DMS53 (cell line): ENCODE data around the gene CCDC136.

ENCODE experiments used
- DNase-seq: peaks from one replicate; lab custom pipeline; 2025; lab: John Stamatoyannopoulos, UW

CCDC136 gene

DNA sequence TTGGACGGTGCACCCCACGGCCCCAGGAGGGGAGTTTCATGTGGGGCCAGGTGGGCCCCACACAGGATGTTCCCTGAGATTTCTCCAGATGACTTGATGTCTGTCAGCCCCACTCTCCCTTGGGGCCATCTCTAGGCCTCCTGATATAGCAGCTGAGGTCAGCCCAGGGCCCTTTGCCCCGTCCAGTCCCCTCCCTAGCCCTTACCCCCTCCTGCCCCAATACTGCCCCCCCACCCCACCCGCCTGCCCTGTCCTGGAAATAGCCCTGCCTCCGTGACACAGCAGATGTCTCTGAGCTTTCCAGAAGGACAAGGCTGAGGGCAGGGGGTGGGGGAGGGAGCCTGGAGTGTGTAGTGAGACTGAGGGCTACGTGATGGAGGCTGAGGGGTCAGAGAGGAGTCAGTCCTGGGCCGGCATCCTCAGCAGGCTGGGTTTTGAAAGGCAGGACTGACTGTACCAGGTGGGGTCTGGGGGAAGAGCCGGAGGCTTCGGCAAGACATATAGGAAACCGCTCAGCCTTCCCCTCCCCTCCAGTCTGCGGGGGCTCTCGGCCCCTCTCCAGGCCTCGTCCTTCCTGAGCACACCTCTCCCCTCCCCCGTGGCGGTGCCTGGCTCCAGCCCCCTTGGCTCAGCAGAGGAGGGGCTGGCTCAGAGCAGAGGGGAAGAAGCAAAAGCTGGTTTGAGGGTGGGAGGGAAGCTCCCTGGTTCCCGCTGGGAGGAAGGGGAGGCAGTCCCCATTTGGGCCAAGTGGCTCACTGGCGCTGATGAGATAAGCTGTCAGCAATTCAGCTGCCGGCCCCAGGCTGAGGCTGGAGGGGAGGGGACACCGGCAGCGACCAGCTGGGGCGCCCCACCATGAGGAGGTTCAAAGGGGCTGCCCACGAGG lies 40.5 kb downstream of the CCDC136 start:
- DNase-seq: peak; percentile 29

DNA sequence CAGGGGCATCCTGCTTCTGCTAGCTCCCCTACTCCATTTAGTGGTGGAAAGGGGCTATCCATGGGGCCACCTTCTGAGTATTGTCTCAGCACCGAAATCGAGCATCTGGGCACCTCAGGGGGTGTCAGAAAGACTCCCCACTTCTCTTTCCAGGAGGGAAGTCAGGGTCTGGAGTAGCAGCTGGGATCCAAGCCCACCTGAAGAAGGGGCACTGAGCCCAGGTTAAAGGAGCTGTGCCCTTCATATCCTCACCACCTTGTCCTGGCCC lies 41.0 kb downstream of the CCDC136 start:
- DNase-seq: no peak

DNA sequence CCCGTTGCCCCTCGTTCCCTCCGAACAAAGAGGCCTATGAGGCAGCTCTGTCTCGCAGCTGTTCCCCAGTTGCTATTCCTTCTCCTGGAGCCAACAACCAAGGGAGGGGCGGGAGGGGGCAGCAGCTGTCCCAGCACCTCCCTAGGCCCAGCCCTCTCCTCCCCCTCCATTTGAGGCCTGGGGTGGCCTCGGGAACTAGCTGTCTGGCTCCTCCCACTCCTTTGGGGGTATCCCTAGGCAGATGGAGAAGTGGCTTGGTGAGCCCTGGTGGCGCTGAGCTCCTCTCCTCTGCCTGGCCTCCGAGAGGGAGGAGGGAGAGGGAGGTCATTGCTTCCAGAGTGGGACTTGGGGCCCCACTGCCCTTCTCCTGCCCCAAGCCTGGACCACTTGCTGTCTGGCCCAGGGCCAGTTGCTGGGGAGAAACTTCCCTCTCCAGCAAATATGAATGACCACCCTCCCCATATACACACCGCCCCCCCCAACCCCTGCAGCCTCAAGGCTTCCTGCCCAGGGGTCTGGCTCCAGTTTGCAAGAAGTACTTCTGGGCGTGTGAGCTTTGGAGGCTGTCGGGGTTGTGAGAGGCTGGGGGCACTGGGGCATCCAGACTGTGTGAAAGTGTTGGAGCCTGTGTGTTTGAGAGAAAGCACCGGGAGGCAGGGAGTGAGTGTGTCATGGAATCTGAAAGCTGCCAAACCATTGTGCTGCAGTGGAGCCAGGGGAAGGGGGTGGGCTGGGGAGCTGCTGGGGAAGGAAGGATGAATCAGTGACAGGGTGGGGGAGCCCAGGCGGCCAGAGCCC lies 41.6 kb downstream of the CCDC136 start:
- DNase-seq: no peak

DNA sequence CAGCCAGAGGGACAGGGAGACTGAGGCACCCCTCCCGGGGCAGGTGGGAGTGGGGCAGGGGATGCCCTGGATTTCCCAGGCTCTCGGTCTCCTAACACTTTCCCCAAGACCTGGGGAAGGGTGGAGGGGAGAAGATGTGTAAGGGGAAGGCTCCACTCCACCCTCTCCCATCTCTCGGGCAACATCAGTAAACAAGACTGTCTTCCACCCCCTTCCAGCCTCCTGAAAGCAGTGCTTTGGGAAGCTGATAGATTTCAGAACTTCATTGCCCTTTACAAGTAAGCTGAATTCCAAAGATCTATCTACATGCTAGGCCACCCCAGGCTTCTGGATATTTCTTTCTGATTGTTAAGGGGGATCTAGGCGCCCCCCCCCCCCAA lies 42.2 kb downstream of the CCDC136 start:
- DNase-seq: no peak

DNA sequence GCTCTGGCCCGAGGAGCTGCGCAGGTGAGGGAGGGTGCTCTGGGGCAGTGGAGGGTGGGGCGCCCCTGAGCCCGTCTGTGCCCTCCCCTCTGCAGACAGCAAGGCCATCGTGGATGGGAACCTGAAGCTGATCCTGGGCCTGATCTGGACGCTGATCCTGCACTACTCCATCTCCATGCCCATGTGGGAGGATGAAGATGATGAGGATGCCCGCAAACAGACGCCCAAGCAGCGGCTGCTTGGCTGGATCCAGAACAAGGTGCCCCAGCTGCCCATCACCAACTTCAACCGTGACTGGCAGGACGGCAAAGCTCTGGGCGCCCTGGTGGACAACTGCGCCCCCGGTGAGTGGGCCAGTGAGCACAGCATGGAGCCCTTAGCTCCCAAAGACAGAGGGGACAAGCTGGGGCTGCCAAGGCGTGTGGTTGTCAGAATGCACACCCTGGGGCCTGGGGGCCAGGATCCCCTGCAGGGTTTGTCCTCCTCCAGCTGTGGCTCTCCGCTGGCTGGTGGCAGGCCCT lies 43.5 kb downstream of the CCDC136 start:
- no peak for DNase-seq

DNA sequence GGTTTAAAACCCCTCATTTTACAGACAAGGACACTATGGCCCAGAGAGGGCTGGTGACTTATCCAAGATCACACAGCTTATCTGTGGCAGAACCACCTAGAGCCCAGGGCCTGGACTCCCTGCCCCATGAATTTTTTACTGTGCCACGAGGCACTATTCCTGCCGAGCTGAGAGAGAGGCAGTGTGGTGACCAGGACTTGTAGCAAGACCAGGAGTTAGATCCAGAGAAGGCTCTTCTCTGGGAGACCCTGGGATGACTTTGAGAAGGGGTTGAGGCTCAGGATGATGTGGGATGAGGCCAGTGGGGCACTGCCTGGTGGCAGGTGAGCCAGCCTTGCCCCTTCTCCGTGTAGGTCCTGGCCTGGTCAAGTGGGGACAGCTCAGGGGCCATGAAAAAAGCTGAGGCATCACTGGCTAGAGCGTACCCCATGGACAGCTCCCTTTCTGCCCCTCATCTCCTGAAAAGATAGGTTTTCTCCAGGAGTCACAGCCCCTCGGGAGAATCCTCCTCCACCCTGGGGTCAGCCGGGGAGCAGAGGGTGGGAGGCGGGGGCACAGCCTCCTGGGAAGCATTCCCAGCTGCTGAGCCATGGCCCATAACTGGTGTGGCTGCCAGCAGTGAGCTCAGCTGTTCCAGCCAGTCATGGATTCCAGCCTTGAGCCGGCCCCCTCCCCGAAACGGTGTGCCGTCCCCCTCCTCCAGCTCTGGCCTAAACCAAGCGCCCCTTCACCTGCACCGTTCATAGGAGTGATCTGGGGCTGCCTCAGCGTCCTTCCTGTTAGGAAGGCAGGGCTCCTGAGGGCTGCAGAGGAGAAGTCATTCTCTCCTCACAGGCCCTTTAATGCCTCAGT lies 44.2 kb downstream of the CCDC136 start:
- no peak for DNase-seq

DNA sequence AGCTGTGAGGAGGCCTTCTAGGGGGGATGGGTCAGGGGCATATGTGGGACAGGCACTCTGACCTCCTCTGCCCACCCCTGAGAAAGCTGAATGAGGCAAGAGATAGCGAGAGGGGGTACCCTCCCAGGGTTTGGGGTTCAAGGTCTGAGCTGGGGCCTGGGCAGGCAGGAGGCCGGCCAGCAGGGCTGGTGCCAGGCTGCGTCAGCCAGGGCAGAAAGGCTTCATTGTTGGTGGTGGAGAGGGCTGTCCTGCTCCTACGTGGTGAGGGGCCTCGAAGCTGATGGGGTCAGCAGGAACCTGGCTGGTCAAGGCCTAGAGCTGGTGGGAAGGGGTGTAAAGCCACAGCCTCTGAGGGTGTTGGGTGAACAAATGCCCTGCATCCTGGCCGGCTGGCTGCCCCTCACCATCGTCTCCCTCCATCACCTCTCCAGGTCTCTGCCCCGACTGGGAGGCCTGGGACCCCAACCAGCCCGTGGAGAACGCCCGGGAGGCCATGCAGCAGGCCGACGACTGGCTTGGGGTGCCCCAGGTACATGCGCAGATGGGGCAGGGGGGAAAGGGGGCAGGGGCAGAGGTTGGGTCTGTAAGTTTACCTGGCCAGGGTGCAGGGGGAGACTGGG lies 45.1 kb downstream of the CCDC136 start:
- DNase-seq: no peak

DNA sequence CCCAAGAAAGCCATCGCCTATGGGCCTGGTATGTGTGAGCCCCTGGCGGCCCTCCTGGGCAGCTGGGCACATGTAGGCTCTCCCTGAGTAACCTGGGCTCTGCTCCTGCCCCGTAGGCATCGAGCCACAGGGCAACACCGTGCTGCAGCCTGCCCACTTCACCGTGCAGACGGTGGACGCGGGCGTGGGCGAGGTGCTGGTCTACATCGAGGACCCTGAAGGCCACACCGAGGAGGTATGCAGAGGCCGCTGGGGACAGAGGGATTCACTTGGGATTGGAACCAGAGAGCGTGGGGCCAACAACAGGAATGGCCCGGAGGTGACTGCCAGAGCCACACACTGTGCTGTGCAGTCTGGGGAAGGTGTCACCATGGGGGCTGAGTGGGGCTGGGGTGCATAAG lies 45.8 kb downstream of the CCDC136 start:
- DNase-seq: no peak

DNA sequence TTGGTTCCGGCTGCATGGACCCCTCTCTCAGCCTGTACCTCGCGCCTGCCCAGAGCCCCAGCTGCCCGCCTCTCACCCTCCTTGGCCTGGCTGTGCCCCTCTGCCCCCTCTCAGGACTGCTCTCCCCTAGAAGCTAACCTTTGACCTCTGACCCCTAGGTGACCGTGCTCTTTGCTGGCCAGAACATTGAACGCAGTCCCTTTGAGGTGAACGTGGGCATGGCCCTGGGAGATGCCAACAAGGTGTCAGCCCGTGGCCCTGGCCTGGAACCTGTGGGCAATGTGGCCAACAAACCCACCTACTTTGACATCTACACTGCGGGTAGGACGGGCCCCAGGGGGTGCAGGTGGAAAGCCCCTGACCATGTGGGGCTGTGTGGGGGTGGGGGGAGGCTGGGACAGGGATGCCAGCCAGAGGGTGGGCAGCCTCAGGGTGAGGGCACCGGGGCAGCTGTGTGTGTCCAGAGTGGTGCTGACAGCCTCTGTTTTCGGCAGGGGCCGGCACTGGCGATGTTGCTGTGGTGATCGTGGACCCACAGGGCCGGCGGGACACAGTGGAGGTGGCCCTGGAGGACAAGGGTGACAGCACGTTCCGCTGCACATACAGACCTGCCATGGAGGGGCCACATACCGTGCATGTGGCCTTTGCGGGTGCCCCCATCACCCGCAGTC lies 46.5 kb downstream of the CCDC136 start:
- DNase-seq: no peak

DNA sequence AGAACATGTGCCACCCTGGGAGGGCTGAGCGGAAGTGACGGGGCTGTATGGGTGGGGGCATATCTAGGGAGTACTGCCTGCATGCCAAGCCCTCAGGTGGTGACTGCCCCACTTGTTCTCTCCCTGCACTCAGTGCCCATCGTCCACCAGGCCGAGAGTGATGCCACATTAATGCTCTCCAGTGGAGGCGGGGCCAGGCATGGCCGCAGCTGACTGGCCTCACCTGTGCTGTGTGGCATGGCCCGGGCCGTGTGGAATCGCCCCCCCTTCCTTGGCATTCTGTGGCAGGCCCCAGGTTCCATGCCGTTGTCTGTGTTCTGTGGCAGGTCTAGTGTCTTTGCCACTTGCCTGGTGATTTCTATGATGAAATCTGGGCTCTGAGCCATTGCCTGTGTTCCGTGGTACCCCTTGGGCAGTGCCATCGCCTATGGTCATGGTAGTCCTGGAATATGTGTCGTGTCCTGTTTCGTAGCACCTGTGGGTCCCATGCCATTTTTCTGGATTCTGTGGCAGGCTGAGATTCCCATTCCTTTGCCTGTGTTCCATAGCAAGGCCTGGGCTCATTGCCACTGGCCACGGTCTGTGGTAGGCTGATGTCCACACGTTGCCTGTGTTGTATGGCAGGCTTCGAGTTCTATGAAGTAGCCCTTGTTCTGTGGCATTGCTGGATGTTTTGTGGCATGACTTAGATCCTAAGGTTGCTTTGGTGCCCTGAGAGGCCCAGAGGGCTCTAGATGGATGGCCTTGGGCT lies 47.4 kb downstream of the CCDC136 start:
- DNase-seq: no peak

DNA sequence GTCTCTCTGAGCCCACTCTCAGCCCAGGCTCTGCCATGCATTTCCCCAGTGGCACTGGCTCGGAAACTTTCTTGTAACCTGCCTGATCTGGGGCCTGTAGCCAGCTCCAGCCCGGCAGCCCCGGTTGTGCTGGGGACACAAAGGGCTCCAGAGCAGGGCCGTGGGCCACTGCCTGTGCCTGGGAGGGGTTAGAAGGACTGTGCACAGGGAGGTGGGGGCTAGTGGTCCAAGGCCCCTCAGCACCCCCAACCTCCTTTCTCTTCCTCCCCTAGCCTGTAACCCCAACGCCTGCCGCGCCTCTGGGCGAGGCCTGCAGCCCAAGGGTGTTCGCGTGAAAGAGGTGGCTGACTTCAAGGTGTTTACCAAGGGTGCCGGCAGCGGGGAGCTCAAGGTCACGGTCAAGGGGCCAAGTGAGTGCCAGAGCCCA lies 48.0 kb downstream of the CCDC136 start:
- no peak for DNase-seq

DNA sequence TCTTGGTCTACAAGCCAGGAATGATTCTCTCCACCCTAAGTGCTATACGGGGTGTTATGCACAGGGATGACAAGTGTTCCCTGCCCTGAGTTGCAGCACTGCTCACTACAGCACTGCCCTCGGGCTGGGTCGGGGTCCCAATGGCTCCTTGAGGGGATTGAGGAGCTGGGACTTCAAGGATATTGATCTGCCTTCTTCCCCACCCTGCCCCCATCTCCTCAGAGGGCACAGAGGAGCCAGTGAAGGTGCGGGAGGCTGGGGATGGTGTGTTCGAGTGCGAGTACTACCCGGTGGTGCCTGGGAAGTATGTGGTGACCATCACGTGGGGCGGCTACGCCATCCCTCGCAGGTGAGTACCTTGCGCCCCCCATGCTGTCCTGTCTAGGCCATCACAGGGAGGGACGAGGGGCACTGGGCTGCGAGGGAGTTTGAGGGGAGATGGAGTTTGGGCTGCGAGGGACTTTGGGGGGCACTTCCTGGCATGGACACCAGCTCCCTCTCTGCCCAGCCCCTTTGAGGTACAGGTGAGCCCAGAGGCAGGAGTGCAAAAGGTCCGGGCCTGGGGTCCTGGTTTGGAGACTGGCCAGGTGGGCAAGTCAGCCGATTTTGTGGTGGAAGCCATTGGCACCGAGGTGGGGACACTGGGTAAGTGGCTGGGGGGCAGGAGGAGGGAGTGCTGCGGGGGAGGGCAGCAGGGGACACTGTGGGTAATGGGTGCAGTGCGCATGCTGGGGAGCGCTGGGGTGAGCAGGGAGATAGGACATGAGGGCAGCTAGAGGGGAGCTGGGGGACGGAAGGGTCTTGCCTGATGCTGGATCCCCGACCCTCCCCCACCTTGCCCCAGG lies 48.8 kb downstream of the CCDC136 start:
- DNase-seq: no peak

DNA sequence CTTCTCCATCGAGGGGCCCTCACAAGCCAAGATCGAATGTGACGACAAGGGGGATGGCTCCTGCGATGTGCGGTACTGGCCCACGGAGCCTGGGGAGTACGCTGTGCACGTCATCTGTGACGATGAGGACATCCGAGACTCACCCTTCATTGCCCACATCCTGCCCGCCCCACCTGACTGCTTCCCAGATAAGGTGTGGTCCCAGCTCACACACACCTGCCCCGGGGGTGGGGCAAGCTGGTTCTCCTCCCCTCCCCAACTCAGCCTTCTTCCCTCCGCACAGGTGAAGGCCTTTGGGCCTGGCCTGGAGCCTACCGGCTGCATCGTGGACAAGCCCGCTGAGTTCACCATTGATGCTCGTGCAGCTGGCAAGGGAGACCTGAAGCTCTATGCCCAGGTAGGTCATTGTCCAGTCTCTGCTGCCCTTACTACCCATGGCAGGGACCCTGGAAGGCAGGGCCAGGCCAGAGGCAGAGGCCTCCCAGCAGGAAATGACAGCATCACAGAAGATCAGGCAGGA lies 49.5 kb downstream of the CCDC136 start:
- peak; percentile 57 for DNase-seq

DNA sequence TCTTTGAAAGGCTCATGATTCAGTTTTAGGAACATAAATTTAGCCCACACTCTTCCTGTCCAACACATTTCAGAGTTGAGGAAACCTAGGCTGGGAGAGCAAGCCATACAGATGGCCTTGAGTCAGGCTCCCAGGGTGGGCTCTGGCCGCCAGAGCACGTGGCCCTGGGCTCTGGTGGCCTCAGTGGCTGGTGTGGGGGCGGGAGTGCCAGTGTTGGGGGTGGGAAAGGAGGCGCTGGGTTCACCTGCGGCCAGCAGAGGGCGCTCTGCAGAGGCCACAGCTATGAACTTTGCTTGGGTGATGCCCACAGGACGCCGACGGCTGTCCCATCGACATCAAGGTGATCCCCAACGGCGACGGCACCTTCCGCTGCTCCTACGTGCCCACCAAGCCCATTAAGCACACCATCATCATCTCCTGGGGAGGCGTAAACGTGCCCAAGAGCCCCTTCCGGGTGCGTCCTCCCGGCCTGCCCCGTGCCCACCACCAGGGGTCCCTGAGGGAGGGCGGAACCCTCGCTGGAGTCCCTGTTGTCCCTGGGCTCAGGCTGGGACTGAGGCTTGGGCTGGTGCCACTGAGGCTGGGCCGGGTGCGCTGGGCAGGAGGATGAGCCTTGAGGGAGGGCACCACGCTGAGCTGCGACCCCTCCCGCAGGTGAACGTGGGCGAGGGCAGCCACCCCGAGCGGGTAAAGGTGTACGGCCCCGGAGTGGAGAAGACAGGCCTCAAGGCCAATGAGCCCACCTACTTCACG lies 50.3 kb downstream of the CCDC136 start:
- peak; percentile 85 for DNase-seq

DNA sequence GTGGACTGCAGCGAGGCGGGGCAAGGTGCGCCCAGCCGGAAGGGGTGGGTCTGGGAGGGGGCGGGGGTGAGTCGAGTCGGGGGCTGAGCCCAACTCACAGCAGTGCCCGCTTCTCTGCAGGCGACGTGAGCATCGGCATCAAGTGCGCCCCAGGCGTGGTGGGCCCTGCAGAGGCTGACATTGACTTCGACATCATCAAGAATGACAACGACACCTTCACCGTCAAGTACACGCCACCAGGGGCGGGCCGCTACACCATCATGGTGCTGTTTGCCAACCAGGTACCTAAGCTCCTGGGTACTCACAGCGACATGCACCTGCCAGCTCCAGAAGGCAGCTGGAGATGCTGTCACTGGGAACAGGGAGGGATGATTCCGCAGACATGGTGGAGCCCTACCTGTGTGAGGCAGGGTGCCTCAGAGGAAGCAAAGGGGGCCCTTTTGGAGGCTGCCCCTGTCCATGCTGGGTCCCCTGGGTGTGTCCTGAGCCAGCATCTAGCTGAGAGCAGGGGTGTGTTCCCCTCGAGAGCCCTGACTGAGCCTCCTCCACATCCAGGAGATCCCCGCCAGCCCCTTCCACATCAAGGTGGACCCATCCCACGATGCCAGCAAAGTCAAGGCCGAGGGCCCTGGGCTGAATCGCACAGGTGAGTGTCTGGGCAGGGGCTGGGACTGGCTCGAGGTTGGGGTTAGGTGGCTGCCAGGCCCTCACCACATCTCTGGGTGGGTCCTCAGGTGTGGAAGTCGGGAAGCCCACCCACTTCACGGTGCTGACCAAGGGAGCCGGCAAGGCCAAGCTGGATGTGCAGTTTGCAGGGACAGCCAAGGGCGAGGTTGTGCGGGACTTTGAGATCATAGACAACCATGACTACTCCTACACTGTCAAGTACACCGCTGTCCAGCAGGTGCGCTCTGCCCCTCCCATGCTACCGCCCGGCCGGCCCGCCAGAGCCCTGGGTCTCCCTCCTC lies 51.2 kb downstream of the CCDC136 start:
- DNase-seq: peak; percentile 87

DNA sequence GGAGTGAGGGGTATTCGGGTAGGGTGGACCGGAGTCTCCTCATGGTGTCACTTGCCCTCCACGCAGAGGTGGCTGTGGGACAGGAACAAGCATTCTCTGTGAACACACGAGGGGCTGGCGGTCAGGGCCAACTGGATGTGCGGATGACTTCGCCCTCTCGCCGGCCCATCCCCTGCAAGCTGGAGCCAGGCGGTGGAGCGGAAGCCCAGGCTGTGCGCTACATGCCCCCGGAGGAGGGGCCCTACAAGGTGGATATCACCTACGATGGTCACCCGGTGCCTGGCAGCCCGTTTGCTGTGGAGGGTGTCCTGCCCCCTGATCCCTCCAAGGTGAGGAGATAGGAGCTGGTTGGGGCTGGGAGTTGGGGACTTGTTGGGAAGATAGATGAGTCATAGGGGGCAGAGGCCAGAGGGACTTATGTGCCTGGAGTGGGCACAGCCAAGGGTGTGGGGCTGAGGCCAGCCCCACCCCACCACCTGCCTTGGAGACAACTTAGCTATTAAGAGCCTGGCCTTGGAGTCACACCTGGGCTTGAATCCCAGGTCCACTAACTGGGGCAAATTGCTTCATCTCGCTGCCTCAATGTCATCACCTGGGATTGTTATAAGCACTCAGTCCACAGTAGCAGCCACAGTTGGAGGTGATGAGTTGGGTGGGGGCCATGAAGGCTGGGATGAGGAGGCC lies 52.3 kb downstream of the CCDC136 start:
- no peak for DNase-seq

DNA sequence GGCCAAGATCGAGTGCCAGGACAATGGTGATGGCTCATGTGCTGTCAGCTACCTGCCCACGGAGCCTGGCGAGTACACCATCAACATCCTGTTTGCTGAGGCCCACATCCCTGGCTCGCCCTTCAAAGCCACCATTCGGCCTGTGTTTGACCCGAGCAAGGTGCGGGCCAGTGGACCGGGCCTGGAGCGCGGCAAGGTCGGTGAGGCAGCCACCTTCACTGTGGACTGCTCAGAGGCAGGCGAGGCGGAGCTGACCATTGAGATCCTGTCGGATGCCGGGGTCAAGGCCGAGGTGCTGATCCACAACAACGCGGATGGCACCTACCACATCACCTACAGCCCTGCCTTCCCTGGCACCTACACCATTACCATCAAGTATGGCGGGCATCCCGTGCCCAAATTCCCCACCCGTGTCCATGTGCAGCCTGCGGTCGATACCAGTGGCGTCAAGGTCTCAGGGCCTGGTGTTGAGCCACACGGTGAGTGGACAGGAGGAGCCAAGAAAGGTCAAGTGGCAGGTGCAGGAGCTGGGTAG lies 53.1 kb downstream of the CCDC136 start:
- no peak for DNase-seq
